HCT116 (cell line): ENCODE measurements around the gene ADAM19.

ENCODE experiments used
- ELF1 ChIP-seq: IDR thresholded peaks from 2 replicates; pipeline ENCODE4 v1.6.1; 2012; ENCODE audit warnings: low read depth, borderline replicate concordance
- EZH2phosphoT487 ChIP-seq: fragments of 200-600 bp; IDR thresholded peaks from 2 replicates; pipeline ENCODE4 v1.6.1; 2018; ENCODE audit warnings: antibody characterized with exemption, borderline replicate concordance
- POLR2A ChIP-seq: IDR thresholded peaks from 2 replicates; pipeline ENCODE4 v1.7.0; 2011; ENCODE audit warnings: borderline replicate concordance; ENCODE audit not compliant: insufficient read depth, insufficient read length; ENCODE audit errors: extremely low read depth
- POLR2AphosphoS5 ChIP-seq: IDR thresholded peaks from 2 replicates; pipeline ENCODE4 v1.6.1; 2011; ENCODE audit warnings: mild to moderate bottlenecking, low read depth, low read length, moderate library complexity
- SIN3A ChIP-seq: IDR thresholded peaks from 2 replicates; pipeline ENCODE4 v1.6.1; 2012; ENCODE audit warnings: low read depth
- SP1 ChIP-seq: IDR thresholded peaks from 2 replicates; pipeline ENCODE4 v1.6.1; 2012; ENCODE audit warnings: low read depth
- TCF7L2 ChIP-seq: IDR thresholded peaks from 2 replicates; pipeline ENCODE4 v1.7.0; 2011; ENCODE audit warnings: borderline replicate concordance, inconsistent platforms; ENCODE audit not compliant: insufficient read depth, insufficient read length; ENCODE audit errors: extremely low read depth
- YY1 ChIP-seq: IDR thresholded peaks from 2 replicates; pipeline ENCODE4 v1.6.1; 2011; ENCODE audit warnings: low read length, low read depth, moderate library complexity, mild to moderate bottlenecking; ENCODE audit not compliant: insufficient replicate concordance; ENCODE audit errors: extremely low read depth
- ZNF274 ChIP-seq: fragments of 200-500 bp; sonication (Bioruptor generic); IDR thresholded peaks from 2 replicates; pipeline ENCODE4 v1.6.1; 2014; ENCODE audit warnings: mild to moderate bottlenecking, low read depth, low read length, inconsistent platforms
- TF ChIP-seq, protein P1 (sequence below): IDR thresholded peaks from 2 replicates; pipeline ENCODE4 v1.6.1; 2012
- TF ChIP-seq, protein P2 (sequence below), 3 experiments: fragments of 200-600 bp in 1 of 3; sonication (generic) in 1 of 3; IDR thresholded peaks in 2 of 3; conservative IDR thresholded peaks in 1 of 3; 2 replicates each; pipeline ENCODE4 v1.5.1; 2012 to 2017; ENCODE audit warnings: low read depth in 2 of 3, low read length in 2 of 3, antibody characterized with exemption in 1 of 3, borderline replicate concordance in 1 of 3, control low read depth in 1 of 3, mild to moderate bottlenecking in 1 of 3, mixed read lengths in 1 of 3, mixed run types in 1 of 3, moderate library complexity in 1 of 3; ENCODE audit not compliant: insufficient read depth in 1 of 3
- TF ChIP-seq, protein P3 (sequence below): IDR thresholded peaks from 2 replicates; pipeline ENCODE4 v1.6.1; 2012

DNA sequence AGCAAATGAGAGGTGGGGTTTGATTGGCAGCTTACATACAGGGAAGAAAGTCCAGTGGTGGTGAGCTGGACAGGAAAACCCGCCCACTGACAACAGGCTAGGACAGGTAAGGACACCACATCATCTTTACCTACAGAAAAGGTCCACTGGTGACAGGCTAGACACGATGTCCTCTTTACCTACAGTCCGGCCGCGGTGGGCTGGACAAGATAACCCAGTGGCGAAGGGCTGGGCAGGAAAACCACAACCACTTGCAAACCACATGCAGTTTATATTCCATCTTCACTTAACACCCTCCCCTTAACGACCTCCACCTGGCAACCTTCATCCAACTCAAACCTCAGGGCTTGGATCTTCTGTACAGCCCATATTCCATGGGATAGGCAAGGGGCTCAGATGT lies 120.5 kb downstream of the ADAM19 start:
- TF ChIP-seq, protein P1, sequence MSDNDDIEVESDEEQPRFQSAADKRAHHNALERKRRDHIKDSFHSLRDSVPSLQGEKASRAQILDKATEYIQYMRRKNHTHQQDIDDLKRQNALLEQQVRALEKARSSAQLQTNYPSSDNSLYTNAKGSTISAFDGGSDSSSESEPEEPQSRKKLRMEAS = no peak
- TF ChIP-seq POLR2AphosphoS5 (no peak), SIN3A (no peak), POLR2A (no peak), ZNF274 (no peak), YY1 (no peak), EZH2phosphoT487 (no peak), ELF1 (no peak), SP1 (no peak), TCF7L2 (no peak)
- TF ChIP-seq, protein P2, sequence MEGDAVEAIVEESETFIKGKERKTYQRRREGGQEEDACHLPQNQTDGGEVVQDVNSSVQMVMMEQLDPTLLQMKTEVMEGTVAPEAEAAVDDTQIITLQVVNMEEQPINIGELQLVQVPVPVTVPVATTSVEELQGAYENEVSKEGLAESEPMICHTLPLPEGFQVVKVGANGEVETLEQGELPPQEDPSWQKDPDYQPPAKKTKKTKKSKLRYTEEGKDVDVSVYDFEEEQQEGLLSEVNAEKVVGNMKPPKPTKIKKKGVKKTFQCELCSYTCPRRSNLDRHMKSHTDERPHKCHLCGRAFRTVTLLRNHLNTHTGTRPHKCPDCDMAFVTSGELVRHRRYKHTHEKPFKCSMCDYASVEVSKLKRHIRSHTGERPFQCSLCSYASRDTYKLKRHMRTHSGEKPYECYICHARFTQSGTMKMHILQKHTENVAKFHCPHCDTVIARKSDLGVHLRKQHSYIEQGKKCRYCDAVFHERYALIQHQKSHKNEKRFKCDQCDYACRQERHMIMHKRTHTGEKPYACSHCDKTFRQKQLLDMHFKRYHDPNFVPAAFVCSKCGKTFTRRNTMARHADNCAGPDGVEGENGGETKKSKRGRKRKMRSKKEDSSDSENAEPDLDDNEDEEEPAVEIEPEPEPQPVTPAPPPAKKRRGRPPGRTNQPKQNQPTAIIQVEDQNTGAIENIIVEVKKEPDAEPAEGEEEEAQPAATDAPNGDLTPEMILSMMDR (IDR thresholded peaks at IDR 0.05 in 2 of 3, conservative IDR thresholded peaks at IDR 0.05 in 1 of 3; ENCODE audit: borderline replicate concordance in 1 of 3, insufficient read depth in 1 of 3, low read depth in 2 of 3, low read length in 2 of 3) = no peak
- TF ChIP-seq, protein P3, sequence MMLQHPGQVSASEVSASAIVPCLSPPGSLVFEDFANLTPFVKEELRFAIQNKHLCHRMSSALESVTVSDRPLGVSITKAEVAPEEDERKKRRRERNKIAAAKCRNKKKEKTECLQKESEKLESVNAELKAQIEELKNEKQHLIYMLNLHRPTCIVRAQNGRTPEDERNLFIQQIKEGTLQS = no peak
